GM18873 (cell line): Measurements from ENCODE around the gene ABLIM2.
A peak's percentile ranks its signal among the peaks of the same experiment; 100 is the strongest.

Experiments used
- ATAC-seq: cut with Tn5 transposase; IDR thresholded peaks from one replicate; pipeline ENCODE4 v1.9.1; 2021; ENCODE audit warnings: mild to moderate bottlenecking, moderate library complexity, moderate number of reproducible peaks; ENCODE audit not compliant: unreplicated experiment, low FRiP score

ABLIM2 gene

DNA sequence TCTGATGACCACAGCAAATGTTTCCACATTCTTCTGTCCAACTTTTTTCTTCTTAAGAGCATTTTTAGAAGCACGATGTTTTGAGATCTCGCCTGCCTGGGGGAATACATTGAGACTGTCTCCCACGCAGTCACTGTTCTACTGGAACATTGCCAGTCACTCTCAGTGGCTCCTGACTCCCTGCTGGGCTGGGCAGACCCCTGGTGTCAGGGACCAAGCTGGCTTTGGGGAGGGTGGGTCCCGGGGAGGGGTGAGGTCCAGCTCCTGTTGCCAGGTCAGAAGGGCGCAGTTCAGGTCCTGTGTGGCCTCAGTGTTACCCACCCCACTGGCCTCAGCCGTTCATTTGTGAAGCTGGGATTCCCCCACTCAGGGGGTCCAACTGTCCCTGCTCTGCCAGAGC, 18.9 kb upstream of the ABLIM2 start:
- ATAC-seq: no peak

- no peak for ATAC-seq
These were observed 18.2 kb upstream of the ABLIM2 start for GRCh38 chr4:8176547-8177399.

DNA sequence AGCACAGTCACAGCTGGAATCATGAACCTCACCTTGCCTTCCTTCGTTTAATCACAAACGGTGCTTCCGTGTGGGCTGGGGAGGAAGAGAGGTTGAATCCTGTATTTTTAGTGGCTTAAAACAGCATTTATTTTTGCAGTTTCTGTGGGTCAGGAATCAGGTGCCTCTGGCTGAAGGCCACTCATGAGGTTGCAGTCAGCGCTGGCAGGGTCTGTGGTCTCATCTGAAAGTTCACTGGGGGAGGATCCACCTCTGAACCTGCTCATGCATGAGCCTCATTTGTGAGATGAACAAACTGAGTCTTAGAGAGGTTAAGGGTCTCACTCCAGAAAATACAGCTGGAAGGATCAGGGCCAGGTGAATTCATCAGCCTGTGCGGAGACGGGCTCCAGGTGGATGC, 17.1 kb upstream of the ABLIM2 start:
- no peak for ATAC-seq

DNA sequence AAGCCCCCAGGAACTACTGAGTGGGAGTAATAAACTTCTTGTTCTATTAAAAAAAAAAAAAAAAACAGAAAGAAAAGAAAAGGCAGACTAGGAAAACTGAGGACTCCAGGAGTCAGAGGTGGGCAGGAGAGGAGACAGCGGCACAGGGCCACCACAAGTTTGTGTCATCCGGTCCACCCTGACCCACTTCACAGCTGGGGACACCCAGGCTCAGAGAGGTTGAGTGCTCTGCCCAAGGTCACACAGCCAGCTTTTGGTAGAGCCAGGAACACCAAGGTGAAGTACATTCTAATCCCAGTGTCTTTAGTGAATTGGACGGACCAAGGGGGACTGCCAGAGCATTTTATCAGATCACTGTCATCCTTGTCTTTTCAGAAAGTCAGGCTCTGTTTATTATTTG, 16.4 kb upstream of the ABLIM2 start:
- no peak for ATAC-seq

GRCh38 chr4:8173492-8174242, 15.1 kb upstream of the ABLIM2 start:
- no peak for ATAC-seq

DNA sequence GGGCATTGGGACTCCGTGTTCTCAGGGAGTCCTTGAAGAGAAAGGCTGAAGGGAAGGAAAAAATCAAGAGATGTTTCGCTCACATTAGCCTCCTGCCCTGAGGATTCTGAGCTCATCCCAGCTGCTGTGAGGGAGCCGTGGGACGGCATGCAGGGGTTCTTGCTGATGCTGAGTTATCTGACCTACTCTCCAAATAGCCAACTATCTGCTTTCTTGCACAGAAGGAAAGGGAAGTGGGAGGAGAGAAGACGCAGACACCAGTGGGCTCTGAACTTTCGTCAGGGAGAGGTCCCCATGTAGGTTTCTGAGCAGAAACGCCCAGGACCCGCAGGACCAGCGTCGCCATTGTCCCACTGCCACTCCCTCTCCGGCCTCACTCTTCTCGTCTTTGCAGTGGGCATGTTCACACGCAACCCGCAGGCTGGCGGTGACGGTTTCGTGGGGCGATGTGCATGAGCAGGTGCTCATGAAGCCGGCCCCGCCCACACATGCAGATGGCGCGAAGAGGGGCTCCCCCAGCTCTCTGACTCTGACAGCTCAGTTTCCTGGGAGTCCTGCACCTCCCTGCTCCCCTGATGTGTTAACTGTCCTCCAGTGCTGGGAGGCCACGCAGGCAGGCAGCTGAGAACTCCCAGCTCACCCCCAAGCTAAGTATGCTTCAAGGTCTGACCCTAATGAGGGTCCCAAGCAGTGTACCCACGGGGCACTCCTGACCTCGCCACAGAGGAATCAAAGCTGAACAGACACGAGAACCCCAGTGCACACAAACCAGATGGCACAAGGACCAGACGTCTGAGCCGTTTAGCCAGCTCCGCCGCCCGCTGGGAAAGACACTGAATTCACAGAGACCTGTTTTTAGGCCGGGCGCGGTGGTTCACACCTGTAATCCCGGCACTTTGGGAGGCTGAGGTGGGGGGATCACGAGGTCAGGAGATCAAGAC, 13.6 kb upstream of the ABLIM2 start:
- ATAC-seq: peak; percentile 49

GRCh38 chr4:8171266-8171665, 12.7 kb upstream of the ABLIM2 start:
- ATAC-seq: no peak

DNA sequence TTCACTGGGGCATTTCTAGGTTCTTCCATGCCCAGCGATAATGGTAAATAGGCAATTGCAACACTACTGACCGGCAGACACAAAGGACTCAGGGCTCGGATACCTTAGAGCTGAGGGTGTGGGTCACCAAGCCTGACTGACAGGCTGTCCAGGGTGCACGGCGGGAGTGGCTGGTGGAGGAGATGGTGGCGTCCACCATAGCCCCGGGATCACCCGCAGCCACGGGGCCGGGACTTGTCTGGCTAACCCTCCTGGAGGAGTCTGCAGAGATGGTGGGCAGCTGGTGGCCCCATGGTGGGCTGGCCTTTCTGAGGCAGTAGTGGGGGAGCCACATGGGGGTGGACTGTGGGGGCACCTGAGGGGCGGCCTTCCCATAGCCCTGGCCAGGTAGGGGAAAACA, 11.7 kb upstream of the ABLIM2 start:
- no peak for ATAC-seq

DNA sequence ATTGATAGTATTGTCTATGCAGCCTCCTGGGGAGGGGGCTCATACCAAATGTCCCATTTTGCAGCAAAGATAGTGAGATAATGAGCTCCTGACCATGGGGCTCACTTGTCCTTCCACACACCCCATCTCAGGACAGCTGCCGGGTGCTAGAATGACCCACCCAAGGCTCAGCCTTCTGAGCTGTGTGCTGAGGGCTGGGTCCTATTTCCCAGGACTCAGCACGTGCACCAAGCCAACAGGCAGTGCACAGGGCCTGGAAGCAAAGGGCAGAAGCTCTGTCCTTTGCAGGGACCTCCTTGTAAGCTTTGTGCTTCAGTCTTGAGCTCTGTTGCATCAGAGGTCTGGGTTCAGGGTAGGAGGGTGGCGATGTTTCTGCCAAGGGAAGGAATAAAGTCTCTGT, 11.2 kb upstream of the ABLIM2 start:
- no peak for ATAC-seq

DNA sequence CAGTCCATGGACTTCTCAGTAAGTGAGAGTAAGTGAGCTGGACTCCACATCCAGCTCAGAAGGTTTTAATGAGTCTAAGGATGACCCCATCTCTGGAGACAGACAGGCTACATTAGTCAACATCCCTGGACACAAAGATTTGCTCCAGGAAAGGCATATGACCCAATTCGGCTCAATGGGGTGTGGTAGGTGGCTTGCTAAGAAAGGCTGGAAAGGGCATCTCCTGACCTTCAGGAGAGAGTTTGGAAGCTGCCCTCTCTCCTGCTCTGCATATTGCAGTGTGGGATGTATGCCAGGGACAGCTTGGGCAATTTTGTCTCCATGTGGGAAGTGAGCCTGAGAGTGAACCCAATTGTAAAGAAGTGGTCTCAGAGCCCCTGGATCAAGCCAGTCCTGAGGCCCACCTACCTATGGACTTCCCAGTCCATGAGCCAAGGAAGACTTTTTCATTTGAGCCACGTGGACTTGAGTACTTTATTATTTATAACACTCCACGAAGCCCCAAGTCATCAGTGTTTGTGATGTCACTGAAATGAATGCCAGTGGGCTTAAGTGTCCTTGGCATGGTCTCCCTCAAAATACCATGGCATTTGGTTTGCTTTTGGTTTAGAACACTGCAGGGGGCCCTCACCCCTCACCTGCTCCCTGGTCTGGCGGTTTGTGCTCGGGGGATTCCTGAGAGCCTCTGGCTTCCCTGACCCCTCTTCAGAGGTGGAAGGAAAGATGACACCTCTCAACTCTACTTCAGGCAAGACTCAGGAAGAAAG, 10.4 kb upstream of the ABLIM2 start:
- no peak for ATAC-seq

GRCh38 chr4:8168232-8168631, 9.6 kb upstream of the ABLIM2 start:
- no peak for ATAC-seq

- ATAC-seq: no peak
These were observed 9.2 kb upstream of the ABLIM2 start for GRCh38 chr4:8167815-8168214.

GRCh38 chr4:8167291-8167690, 8.7 kb upstream of the ABLIM2 start:
- ATAC-seq: no peak

DNA sequence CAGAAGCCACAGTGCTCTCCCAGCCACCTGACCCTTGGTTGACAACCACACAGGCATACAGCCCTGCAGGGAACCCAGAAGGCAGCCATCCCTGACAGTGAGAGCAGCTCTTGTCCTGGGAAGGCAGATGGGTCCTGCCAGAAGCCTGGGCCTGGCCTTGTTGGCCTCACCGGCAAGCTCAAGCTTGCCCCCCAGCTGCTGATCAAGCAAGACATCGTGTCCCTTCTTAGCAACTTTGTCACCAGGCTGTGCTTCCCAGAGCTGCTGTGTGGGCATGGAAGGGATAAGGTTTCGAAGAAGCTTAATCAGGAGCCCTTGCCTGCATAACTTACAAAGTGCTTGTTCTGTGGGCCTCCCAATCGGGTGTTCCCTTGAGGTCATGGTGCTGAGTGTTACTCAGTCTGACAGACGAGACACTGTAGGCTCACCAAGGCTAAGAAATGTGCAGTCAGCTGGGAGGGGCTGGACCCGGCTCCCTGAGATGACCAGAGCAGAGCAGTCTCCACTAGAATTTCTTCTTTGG, 6.8 kb upstream of the ABLIM2 start:
- no peak for ATAC-seq

GRCh38 chr4:8164687-8165086, 6.1 kb upstream of the ABLIM2 start:
- no peak for ATAC-seq

GRCh38 chr4:8164194-8164565, 5.6 kb upstream of the ABLIM2 start:
- no peak for ATAC-seq

- no peak for ATAC-seq
These were observed 5.0 kb upstream of the ABLIM2 start for GRCh38 chr4:8163436-8164193.

- no peak for ATAC-seq
These were observed 4.4 kb upstream of the ABLIM2 start for GRCh38 chr4:8163026-8163425.

DNA sequence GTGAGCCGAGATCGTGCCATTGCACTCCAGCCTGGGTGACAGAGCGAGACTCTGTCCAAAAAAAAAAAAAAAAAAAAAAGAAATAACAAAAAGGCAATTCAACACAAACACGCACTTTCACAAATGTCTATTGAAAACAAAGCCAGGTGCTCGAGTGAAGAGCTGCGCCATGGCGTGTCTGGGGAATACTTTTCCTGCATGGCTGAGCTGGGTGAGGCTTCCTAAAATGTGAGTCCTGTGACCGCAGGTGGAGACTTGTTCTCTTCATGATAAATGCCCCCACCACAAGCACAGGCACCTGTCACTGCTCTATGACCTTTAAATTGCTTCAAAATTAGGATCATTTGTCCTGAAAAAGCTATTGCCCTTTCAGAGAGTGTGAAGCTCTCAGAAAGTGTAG, 4.0 kb upstream of the ABLIM2 start:
- ATAC-seq: no peak
